ENCODE measurements around the gene KRTCAP3. TPM values are rescaled to one million over a fixed set of nuclear protein-coding genes. Genes with fewer than 3 reads are reported as not detected.
"Not testable (repeated sequence)": the region's sequence is repeated elsewhere in the genome, so short reads cannot be mapped to it uniquely, and the experiment has no call there.

Gene KRTCAP3, protein sequence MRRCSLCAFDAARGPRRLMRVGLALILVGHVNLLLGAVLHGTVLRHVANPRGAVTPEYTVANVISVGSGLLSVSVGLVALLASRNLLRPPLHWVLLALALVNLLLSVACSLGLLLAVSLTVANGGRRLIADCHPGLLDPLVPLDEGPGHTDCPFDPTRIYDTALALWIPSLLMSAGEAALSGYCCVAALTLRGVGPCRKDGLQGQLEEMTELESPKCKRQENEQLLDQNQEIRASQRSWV
- 10.7 TPM for polyA plus RNA-seq (ENCODE audit: insufficient read length)
- long read RNA-seq, donor 1, partial matches to known transcripts, result 0 of 8 reads
- long read RNA-seq, donor 1, other reads (novel, unspliced or antisense), result 5 of 8 reads
- long read RNA-seq, donor 2, partial matches to known transcripts, result 0 of 1 reads
- long read RNA-seq, donor 2, other reads (novel, unspliced or antisense), result 0 of 1 reads
- long read RNA-seq, donor 3, partial matches to known transcripts, result 0 of 2 reads
- long read RNA-seq, donor 3, other reads (novel, unspliced or antisense), result 0 of 2 reads
- long read RNA-seq, donor 4, result 0 reads
- long read RNA-seq, donor 5, partial matches to known transcripts, result 6 of 9 reads
- long read RNA-seq, donor 5, other reads (novel, unspliced or antisense), result 0 of 9 reads
- long read RNA-seq, donor 6, partial matches to known transcripts, result 0 of 1 reads
- long read RNA-seq, donor 6, other reads (novel, unspliced or antisense), result 0 of 1 reads
- long read RNA-seq, donor 7, partial matches to known transcripts, result 0 of 2 reads
- long read RNA-seq, donor 7, other reads (novel, unspliced or antisense), result 0 of 2 reads
- long read RNA-seq, donor 8, result 0 reads

DNA sequence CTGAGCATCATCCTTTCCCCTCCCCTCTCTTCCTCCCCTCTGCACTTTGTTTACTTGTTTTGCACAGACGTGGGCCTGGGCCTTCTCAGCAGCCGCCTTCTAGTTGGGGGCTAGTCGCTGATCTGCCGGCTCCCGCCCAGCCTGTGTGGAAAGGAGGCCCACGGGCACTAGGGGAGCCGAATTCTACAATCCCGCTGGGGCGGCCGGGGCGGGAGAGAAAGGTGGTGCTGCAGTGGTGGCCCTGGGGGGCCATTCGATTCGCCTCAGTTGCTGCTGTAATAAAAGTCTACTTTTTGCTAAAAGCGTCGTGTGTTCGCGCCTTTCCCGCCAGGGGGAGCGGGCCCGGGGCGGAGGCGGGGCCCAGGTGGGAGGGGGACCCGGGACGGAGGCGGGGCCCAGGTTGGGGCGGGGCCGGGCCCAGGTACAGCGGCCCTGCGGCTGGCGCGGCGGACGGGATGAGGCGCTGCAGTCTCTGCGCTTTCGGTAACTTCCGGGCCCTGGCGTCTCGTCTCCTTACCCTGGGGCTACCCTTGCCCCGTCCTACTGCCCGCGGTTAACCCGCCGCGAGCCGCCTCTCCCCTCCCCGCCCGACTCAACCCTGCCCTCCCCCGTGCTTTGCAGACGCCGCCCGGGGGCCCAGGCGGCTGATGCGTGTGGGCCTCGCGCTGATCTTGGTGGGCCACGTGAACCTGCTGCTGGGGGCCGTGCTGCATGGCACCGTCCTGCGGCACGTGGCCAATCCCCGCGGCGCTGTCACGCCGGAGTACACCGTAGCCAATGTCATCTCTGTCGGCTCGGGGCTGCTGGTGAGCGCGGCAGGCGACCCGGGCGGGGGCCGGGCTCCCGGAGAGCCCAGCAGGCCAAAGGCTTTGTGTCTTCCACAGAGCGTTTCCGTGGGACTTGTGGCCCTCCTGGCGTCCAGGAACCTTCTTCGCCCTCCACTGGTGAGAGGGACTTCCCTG, at the start of gene KRTCAP3:
TSS of gene KRTCAP3 (plus strand) at position 424 of the 962 bp plus-strand sequence. CDS start at position 456, 32 bp downstream.
- peak; percentile 38 for DNase-seq

DNA sequence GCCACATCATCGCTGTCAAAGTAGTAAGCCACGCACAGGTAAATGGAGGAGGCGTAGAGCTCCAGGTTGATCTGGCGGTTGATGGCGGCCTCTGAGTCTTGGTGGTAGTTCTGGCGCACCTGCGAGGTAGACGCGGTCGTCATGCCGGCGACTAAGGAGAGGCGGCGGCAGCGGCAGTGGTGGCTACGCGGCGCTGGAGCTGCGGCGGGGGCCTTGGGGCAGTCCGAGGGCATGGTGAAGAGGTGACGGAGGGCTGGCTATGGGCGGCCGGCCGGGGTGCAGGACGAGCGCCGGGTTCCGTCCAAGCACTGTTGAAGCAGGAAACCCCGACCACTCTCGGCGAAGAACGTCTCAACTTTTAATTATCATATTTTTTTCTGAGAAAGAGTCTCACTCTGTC, 49.0 kb upstream of the KRTCAP3 start:
- no peak for DNase-seq

- DNase-seq, result no peak
Observed at GRCh38 chr2:27398962-27399361, 43.2 kb upstream of the KRTCAP3 start.

DNA sequence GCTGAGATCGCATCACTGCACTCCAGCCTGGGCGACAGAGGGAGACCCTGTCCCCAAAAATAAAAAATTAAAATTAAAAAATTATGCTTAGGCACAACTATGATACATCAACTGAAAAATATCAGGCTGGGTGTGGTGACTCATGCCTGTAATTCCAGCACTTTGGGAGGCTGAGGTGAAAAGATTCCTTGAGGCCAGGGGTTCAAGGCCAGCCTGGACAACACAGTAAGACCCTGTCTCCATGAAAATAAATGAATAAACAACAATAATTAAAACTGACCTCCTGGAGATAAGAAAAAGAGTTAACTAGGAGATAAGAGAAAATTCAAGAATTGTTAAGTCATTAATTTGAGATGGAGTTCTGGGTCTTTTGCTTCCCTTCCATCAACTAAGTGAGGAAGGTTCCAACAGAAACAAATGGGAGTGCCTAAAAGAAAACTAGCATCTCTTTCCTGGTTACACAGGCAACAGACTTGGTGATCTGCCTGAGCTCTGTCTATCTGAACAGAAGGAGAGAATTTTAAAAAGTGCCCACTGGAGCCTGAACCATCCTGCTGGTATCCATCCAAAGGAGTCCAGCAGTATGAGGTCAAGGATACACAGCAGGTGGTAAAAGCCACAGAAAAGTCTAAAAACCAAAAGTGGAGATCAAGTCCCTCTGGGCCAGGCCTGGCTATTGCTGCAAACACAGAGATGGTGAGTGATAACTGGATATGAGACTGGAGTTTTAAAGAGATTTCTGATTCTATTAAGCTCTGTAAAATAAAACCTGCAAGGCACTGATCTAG, 41.6 kb upstream of the KRTCAP3 start:
- DNase-seq, result no peak

GRCh38 chr2:27407798-27408491, 34.2 kb upstream of the KRTCAP3 start:
- DNase-seq, result peak; percentile 55

DNA sequence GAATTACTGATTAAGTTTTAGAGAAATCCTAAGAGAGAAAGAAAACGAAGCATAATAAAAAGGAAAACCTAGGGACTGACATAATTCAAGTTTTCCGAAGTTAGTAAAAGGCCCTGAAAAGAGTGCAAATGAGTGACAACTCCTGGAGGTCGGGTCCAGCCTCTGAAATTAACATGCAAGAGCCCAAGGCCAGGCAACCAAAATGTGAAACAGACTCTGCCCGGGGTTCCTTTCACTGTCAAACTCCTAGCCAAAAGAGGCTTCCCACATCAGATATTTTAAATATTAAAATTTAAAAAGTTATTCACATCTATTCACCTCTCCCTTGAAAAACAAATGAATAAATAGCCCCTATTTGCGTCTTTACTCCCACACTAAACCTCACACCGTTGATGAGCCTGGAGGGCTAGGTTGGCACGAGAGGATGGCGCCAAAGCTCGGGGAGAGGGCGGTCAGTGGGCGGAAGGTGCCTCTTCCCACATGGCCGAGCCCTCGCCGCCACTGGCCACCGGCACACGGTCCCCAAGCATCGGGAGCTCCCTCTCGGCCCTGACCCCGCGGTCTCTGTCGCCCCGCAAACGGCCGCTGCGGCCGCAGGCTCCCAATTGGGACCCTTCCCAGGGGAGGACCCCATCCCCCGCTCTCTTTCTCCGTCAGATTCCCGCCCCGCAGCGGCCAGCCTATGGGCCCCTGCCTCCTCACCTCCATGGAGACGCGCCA, 33.4 kb upstream of the KRTCAP3 start:
- peak; percentile 8 for DNase-seq

DNA sequence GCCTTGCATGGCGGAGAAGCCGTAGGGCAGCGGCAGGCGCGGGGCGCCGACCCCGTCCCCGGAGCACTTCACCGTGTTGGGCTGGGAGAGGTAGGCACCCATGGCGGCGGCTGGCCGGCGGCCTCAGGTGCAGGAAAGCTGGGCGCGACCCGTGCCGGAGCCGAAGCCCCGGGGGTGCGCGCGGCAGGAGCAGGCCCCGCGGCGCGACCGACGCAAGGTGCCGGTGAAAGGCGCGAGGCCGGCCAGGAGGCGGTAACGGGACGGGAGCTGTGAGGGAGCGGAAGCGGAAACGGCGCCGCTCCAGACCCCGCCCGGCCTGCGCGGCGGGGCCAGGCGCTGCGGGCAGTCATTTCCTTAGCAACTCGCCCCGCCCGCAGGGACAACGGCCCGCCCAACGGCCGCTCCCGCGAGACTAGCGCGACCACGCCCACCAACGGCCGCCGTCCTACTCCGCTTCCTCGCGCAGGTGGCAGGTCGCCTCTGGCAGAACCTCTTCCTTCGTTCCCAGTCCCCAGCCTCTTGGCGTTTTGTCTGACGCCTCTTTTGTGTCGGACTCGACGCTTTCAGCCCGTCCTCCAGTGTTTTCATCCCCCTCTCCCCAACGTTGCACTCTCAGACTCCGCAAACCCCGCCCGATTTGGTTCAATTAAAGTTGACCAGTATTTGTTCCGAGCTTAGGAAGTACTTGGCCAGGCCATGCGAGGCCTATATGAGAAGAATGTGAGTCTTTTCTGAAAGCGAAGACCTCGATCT, 32.7 kb upstream of the KRTCAP3 start, which contains the start of gene PPM1G:
TSS of gene PPM1G (minus strand) at position 271 of the 753 bp plus-strand sequence. CDS start at position 102, 169 bp downstream.
- DNase-seq, result peak; percentile 93

- no peak for DNase-seq
Observed at GRCh38 chr2:27412419-27413152, 29.6 kb upstream of the KRTCAP3 start.

DNA sequence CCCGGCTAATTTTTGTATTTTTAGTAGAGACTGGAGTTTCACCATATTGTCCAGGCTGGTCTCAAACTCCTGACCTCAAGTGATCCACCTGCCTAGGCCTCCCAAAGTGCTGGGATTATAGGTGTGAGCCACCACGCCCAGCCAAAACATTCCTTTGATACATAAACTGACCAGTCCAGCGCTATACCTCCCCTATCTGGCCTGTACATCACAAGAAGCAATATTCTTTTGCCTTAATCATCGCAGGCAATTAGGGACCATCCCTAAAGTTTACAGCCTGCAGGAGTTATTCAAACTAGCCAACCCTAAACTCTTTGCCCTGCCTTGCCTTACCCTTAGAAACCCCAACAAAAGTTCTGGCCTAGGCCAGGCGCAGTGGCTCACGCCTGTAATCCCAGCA, 26.0 kb upstream of the KRTCAP3 start:
- DNase-seq, result no peak

- DNase-seq, result no peak
Observed at GRCh38 chr2:27420996-27421395, 21.2 kb upstream of the KRTCAP3 start.

DNA sequence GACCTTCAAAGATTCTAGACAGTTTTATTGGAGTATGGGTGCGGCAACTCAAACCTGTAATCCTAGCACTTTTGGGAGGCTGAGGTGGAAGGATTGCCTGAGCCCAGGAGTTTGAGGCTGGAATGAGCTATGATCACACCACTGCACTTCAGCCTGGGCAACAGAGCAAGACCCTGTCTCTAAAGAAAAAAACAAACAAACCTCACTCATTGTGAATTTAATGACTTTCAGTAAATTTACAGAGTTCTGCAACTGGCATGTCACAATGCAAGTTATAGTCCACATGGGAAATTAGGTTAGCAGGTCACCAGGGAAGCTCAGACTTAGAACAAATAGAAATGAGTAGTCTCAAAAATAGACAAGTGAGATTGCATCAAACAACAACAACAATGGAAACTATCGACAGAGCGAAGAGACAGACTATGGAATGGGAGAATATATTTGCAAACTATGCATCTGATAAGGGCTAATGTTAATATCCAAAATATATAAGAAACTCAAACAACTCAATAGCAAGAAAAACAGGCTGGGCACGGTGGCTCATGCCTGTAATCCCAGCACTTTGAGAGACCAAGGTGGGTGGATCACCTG, 20.4 kb upstream of the KRTCAP3 start:
- no peak for DNase-seq

DNA sequence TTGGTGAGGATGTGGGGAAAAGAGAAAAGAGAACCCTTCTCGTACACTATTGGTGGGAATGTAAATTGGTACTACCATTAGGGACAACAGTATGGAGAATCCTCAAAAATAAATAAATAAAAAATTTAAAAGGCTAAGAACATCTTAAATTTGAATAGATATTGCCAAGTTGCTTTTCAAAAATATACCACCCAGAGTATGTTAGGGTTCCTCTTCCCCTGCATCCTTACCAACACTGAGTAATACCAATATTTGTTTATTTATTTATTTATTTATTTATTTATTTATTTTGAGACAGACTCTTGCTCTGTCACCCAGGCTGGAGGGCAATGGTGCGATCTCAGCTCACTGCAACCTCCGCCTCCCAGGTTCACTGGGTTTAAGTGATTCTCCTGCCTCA, 19.2 kb upstream of the KRTCAP3 start:
- DNase-seq, result no peak

DNA sequence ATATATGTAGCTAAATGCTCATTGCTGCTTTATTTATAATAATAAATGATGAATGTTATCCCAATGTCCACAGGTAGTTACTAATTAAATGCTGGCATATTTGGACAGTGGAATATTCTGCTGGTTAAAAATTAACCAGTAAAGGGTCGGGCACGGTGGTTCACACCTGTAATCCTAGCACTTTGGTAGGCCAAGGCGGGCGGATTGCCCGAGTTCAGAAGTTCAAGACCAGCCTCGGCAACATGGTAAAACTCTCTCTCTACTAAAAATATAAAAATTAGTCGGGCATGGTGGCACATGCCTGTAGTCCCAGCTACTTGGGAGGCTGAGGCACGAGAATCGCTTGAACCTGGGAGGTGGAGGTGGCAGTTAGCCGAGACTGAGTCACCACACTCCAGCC, 17.1 kb upstream of the KRTCAP3 start:
- DNase-seq, result not testable (repeated sequence)

DNA sequence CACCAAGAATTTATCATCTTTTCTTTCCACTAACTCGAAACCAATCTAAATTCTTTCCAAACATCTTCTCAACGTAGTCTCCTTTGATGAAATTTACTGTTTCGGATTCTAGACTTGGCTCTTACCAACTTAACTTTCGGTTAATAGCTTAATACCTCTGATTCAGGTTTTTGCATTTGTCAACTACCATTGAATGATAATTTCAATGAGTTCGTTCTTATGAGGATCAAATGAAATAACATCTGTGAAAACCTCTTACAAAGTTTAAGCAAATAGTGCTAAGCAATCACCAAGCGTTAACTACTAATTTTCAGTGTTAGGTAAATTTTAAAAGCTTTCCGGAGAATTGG, 14.3 kb upstream of the KRTCAP3 start:
- no peak for DNase-seq

- peak; percentile 93 for DNase-seq
Observed at GRCh38 chr2:27428213-27428977, 13.8 kb upstream of the KRTCAP3 start, which contains the start of gene NRBP1. Gene NRBP1 (plus strand): TSS chr2:27428631. CDS start chr2:27433274, 4,643 bp downstream.

GRCh38 chr2:27428978-27429541, 13.1 kb upstream of the KRTCAP3 start:
- peak; percentile 69 for DNase-seq

GRCh38 chr2:27431395-27431794, 10.8 kb upstream of the KRTCAP3 start:
- DNase-seq, result no peak

Measured in left kidney (tissue), 8 donors.